HepG2 (cell line): Measurements from ENCODE around the gene AIF1. TPM values are rescaled to one million over a fixed set of nuclear protein-coding genes. Genes with fewer than 3 reads are reported as not detected.

Experiments
- ATAC-seq: fragments of 200-7000 bp; cut with Tn5 transposase; 3 replicates; pipeline ENCODE4 v1.9.1; 2020; ENCODE audit warnings: mild to moderate bottlenecking, moderate library complexity
- BruUV-seq: library from RNA; stranded (reverse); fragments of 400-500 nt; replicated peaks from 2 replicates; lab custom pipeline; 2021; lab: Mats Ljungman, UMichigan
- CTCF ChIA-PET: fragments of 300-600 bp; formaldehyde crosslinking; extraction: SDS; loops from one replicate; lab custom pipeline; 2021; ENCODE audit warnings: low total read pairs, inconsistent platforms, low intra/inter-chr PET ratio; lab: Yijun Ruan, JAX
- POLR2A ChIA-PET: fragments of 350-600 bp; sonication (Branson Sonifier 250); formaldehyde crosslinking; loops from one replicate; lab custom pipeline; 2020; ENCODE audit warnings: antibody characterized with exemption, inconsistent platforms; lab: Yijun Ruan, JAX
- DNase-seq: peaks from one replicate; pipeline ENCODE4 v3.0.0-alpha.2; 2015; ENCODE audit warnings: low spot score
- FAIRE-seq: peaks from 3 replicates; lab custom pipeline; 2011; peaks lifted over from hg19 to GRCh38; lab: Jason Lieb, UNC
- H2AFZ ChIP-seq: one replicate; pipeline ENCODE4 v1.6.1; 2011; ENCODE audit warnings: low read length, inconsistent platforms
- H3K27ac ChIP-seq: fragments of 300-600 bp; 3 replicates; pipeline ENCODE4 v1.8.0; 2011; ENCODE audit warnings: mixed run types, mild to moderate bottlenecking, mixed read lengths, low read length, inconsistent platforms; ENCODE audit not compliant: insufficient read depth; ENCODE audit errors: extremely low read length
- H3K27me3 ChIP-seq, 2 experiments: fragments of 200-600 bp in 1 of 2; 2 replicates in 1 of 2; 3 replicates in 1 of 2; pipeline versions ENCODE4 v1.6.0 to v1.8.0; 2011; ENCODE audit warnings: low read length in 2 of 2, mild to moderate bottlenecking in 2 of 2, moderate library complexity in 2 of 2, inconsistent platforms in 1 of 2; ENCODE audit not compliant: insufficient read depth in 2 of 2, control insufficient read depth in 1 of 2
- H3K36me3 ChIP-seq, 2 experiments: fragments of 200-600 bp in 1 of 2; replicated peaks in 1 of 2; 2 replicates in 1 of 2; 3 replicates in 1 of 2; pipeline versions ENCODE4 v1.5.1 to v1.8.0; 2011; ENCODE audit warnings: low read length in 2 of 2, inconsistent platforms in 1 of 2; ENCODE audit not compliant: insufficient read depth in 2 of 2, control insufficient read depth in 1 of 2
- H3K4me1 ChIP-seq: 2 replicates; pipeline ENCODE4 v1.5.1; 2012; ENCODE audit warnings: low read length, inconsistent platforms; ENCODE audit not compliant: insufficient read depth
- H3K4me2 ChIP-seq: 2 replicates; pipeline ENCODE4 v1.6.0; 2011; ENCODE audit warnings: low read depth, low read length, inconsistent platforms
- H3K4me3 ChIP-seq, 3 experiments: fragments of 200-600 bp in 1 of 3; sonication (generic), shearing (Covaris generic) in 1 of 3; replicated peaks in 1 of 3; 2 replicates each; pipeline ENCODE4 v1.5.1; 2011 to 2016; ENCODE audit warnings: low read length in 3 of 3, inconsistent platforms in 2 of 3, low read depth in 2 of 3, mild to moderate bottlenecking in 2 of 3, control low read depth in 1 of 3, mixed read lengths in 1 of 3; ENCODE audit not compliant: insufficient read depth in 1 of 3
- H3K79me2 ChIP-seq: one replicate; pipeline ENCODE4 v1.6.1; 2011; ENCODE audit warnings: low read length, inconsistent platforms; ENCODE audit not compliant: insufficient read depth
- H3K9ac ChIP-seq: 2 replicates; pipeline ENCODE4 v1.6.0; 2011; ENCODE audit warnings: mild to moderate bottlenecking, low read depth, low read length, inconsistent platforms; ENCODE audit not compliant: insufficient read depth
- H3K9me3 ChIP-seq: 2 replicates; pipeline ENCODE4 v1.5.1; 2012; ENCODE audit warnings: mild to moderate bottlenecking, low read length
- H4K20me1 ChIP-seq: 2 replicates; pipeline ENCODE4 v1.6.0; 2011; ENCODE audit warnings: inconsistent platforms, mild to moderate bottlenecking, low read length, moderate library complexity; ENCODE audit not compliant: insufficient read depth
- BRF2 ChIP-seq: sonication (generic); formaldehyde crosslinking; IDR thresholded peaks from 2 replicates; pipeline ENCODE4 v1.8.1; 2022; ENCODE audit warnings: mild to moderate bottlenecking, missing genetic modification reagents
- JUND ChIP-seq: sonication (generic); formaldehyde crosslinking; IDR thresholded peaks from 2 replicates; pipeline ENCODE4 v1.8.0; 2022; ENCODE audit warnings: mild to moderate bottlenecking, missing genetic modification reagents
- KAT2B ChIP-seq: fragments of 150-350 bp; IDR thresholded peaks from 2 replicates; pipeline ENCODE4 v1.6.1; 2014; ENCODE audit warnings: low read depth, low read length, borderline replicate concordance
- MIXL1 ChIP-seq: IDR thresholded peaks from 2 replicates; pipeline ENCODE4 v1.6.1; 2016
- SNAPC4 ChIP-seq: sonication (generic); formaldehyde crosslinking; IDR thresholded peaks from 2 replicates; pipeline ENCODE4 v1.4.0; 2020; ENCODE audit warnings: mild to moderate bottlenecking, missing genetic modification reagents
- ZBTB4 ChIP-seq: sonication (generic); formaldehyde crosslinking; IDR thresholded peaks from 2 replicates; pipeline ENCODE4 v1.4.0; 2020; ENCODE audit warnings: missing genetic modification reagents, mild to moderate bottlenecking, borderline replicate concordance
- ZNF275 ChIP-seq: sonication (generic); formaldehyde crosslinking; IDR thresholded peaks from 2 replicates; pipeline ENCODE4 v1.8.0; 2022; ENCODE audit warnings: missing genetic modification reagents, mild to moderate bottlenecking, inconsistent platforms, borderline replicate concordance
- ZNF704 ChIP-seq: sonication (generic); formaldehyde crosslinking; IDR thresholded peaks from 2 replicates; pipeline ENCODE4 v1.8.1; 2023; ENCODE audit warnings: mild to moderate bottlenecking, inconsistent platforms, moderate library complexity, missing genetic modification reagents, borderline replicate concordance
- WGBS: methylation state at CpG from one replicate; pipeline ENCODE4 v1.1.6; 2017; ENCODE audit warnings: low lambda C conversion rate; 5-methylcytosine and 5-hydroxymethylcytosine counted together
- in situ Hi-C: cut with HindIII; loops from 2 replicates; pipeline ENCODE4 v1.10.0; 2017; ENCODE audit warnings: low pct_unique_long_range_greater_than_20kb; ENCODE audit not compliant: extremely low pct_ligation_motif_present
- intact Hi-C: fragments of 100-400 bp; cut with micrococcal nuclease; formaldehyde crosslinking; loops from one replicate; pipeline ENCODE4 v1.10.0; 2022; ENCODE audit not compliant: unreplicated experiment
- polyA plus RNA-seq, 8 experiments: library from polyadenylated mRNA; depleted of rRNA in 3 of 8; stranded (reverse) in 7 of 8; unstranded in 1 of 8; fragments of >200 nt; fragmentation: Illumina TruSeq in 4 of 8; extraction: Trizol in 4 of 8; gene quantifications; 2 replicates each; pipeline versions ENCODE4 v1.2.1 to v1.2.3, GENCODE V29; 2011 to 2016; ENCODE audit warnings: low read depth in 4 of 8, missing spikeins in 1 of 8, mixed read lengths in 1 of 8; ENCODE audit not compliant: insufficient read depth in 1 of 8
- total RNA-seq, 5 experiments: library from RNA; depleted of rRNA; stranded (reverse); fragments of >200 nt; fragmentation: Illumina TruSeq; extraction: Trizol; gene quantifications; 2 replicates each; pipeline ENCODE4 v1.2.3, GENCODE V29; 2016; ENCODE audit warnings: low read depth in 1 of 5

Gene AIF1
- total and polyA plus RNA-seq, 2 of the 13 experiments (the other 11 are each of a cell fraction or from before 2014, with no cell fraction given) = 1.5 TPM; not detected in 1

- WGBS = under 1% methylated on average over 8 of the region's 8 CpGs
- H3K9me3 ChIP-seq = no peaks in the 10 kb centered on the region
- H3K27me3 ChIP-seq = no peaks in the 10 kb centered on the region; a peak in 2 of 5 replicates
- H3K4me3 ChIP-seq = peak within 1 kb of the TSS; percentile 57 to 78 (median 72)
- H3K27ac ChIP-seq = peak within 1 kb of the TSS; percentile 96
- CTCF ChIA-PET = no interaction called here
- peak within 1 kb of the TSS; percentile 76 for H3K9ac ChIP-seq
- ATAC-seq = peak; percentile 75
- in situ Hi-C loops = no loop called here
- H3K4me1 ChIP-seq = peaks cover 79% of the 10 kb centered on the region
- peaks cover 65% of the 10 kb centered on the region for H3K79me2 ChIP-seq
- intact Hi-C loops = loop anchor here (10.0 kb wide), 1 partner anchor 111 kb away; the partner anchor contains the start of genes ATP6V1G2, DDX39B and NFKBIL1
- H3K36me3 ChIP-seq = peaks cover 6 to 19% of the 10 kb centered on the region in 2 experiments
- peaks cover 19% of the 10 kb centered on the region; the same call in 1 of the 2 replicates for H4K20me1 ChIP-seq
- no peak within 1 kb of the TSS for H2AFZ ChIP-seq
- peak; percentile 100 for FAIRE-seq
- peak; percentile 100 for DNase-seq
- BruUV-seq = no TSS peak
- POLR2A ChIA-PET = interaction anchor here (0.8 to 8.0 kb wide), 44 partner anchors 8 to 474 kb away, joined by 3 to 438 read pairs (median 5); partner anchors contain the start of genes ABHD16A, AIF1, ATP6V1G2 and C2
- H3K4me2 ChIP-seq = peak within 1 kb of the TSS; percentile 100
- 0 out of 2 replicates have a peak, but pooled peaks have one; percentile 41 for TF ChIP-seq ZNF704
- TF ChIP-seq KAT2B = no peak
- TF ChIP-seq SNAPC4 (CRISPR knock-in tag) = peak; percentile 52; the same call in 1 of the 2 replicates
- peak; percentile 83; the same call in 1 of the 2 replicates for TF ChIP-seq BRF2
- TF ChIP-seq ZBTB4 = no peak
- TF ChIP-seq ZNF275 (CRISPR knock-in tag) = peak; percentile 97
- TF ChIP-seq JUND (CRISPR knock-in tag) = peak; percentile 48; the same call in 1 of the 2 replicates
- TF ChIP-seq MIXL1 (CRISPR knock-in tag) = peak; percentile 96
Measured at GRCh38 chr6:31655349-31656237, 40.6 kb downstream of the AIF1 start, which contains the start of gene APOM. APOM (plus strand) TSS chr6:31655894; CDS start chr6:31655967, 73 bp downstream.
